Mesodermal cell (in vitro differentiated cells): ENCODE results near the gene SLC35G4.
"Not testable (repeated sequence)": the region's sequence is repeated elsewhere in the genome, so short reads cannot be mapped to it uniquely, and the experiment has no call there.

Experiments used
- H3K27ac ChIP-seq: 2 replicates; pipeline ENCODE4 v1.7.0; 2013; ENCODE audit warnings: mild to moderate bottlenecking, low read depth, low read length, moderate library complexity; ENCODE audit not compliant: severe bottlenecking
- H3K36me3 ChIP-seq: 2 replicates; pipeline ENCODE4 v1.7.1; 2013; ENCODE audit warnings: mild to moderate bottlenecking, low read length, moderate library complexity; ENCODE audit not compliant: control insufficient read depth, insufficient read depth
- H3K4me1 ChIP-seq: one replicate; pipeline ENCODE4 v1.7.1; 2013; ENCODE audit warnings: mild to moderate bottlenecking, low read length; ENCODE audit not compliant: insufficient read depth, control insufficient read depth, poor library complexity, severe bottlenecking
- H3K4me3 ChIP-seq: 2 replicates; pipeline ENCODE4 v1.7.0; 2013; ENCODE audit warnings: low read length, control low read depth, mild to moderate bottlenecking; ENCODE audit not compliant: insufficient read depth, poor library complexity, severe bottlenecking; ENCODE audit errors: extremely low read depth
- H3K9me3 ChIP-seq: 2 replicates; pipeline ENCODE4 v1.7.1; 2013; ENCODE audit warnings: mild to moderate bottlenecking, low read length, moderate library complexity; ENCODE audit not compliant: control insufficient read depth
- WGBS, 2 experiments: methylation state at CpG; one replicate each; pipeline ENCODE4 v1.1.5; 2013; ENCODE audit warnings: missing lambda C conversion rate in 2 of 2; ENCODE audit not compliant: insufficient coverage in 2 of 2; 5-methylcytosine and 5-hydroxymethylcytosine counted together

The SLC35G4 gene

DNA sequence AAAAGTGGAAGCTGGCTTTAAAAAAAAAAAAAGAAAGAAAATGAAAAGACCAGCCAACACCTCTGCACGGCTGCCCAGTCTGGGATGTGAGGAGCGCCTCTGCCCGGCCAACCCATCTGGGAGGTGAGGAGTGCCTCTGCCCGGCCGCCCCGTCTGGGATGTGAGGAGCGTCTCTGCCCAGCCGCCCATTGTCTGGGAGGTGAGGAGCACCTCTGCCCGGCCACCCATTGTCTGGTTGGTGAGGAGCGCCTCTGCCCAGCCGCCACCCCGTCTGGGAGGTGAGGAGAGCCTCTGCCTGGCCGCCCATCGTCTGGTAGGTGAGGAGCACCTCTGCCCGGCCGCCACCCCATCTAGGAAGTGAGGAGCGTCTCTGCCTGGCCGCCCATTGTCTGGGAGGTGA lies 3.7 kb downstream of the SLC35G4 start:
- H3K4me3 ChIP-seq, H3K27ac ChIP-seq: not testable (repeated sequence)
- 86 to 91% methylated on average over 14 to 15 of the region's 18 CpGs for WGBS, 2 experiments

DNA sequence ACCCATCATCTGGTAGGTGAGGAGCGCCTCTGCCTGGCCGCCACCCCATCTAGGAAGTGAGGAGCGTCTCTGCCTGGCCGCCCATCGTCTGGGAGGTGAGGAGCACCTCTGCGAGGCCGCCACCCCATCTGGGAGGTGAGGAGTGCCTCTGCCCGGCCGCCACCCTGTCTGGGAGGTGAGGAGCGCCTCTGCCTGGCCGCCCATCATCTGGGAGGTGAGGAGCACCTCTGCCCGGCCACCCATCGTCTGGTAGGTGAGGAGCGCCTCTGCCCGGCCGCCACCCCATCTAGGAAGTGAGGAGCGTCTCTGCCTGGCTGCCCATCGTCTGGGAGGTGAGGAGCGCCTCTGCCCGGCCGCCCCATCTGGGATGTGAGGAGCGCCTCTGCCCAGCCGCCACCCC lies 4.2 kb downstream of the SLC35G4 start:
- 96 to 97% methylated on average over 19 to 21 of the region's 23 CpGs for WGBS, 2 experiments
- not testable (repeated sequence) for H3K4me1 ChIP-seq

More for the DNA sequence above, 3.7 kb downstream of the SLC35G4 start:
- H3K36me3 ChIP-seq, H3K9me3 ChIP-seq, H3K4me1 ChIP-seq: not testable (repeated sequence)

DNA sequence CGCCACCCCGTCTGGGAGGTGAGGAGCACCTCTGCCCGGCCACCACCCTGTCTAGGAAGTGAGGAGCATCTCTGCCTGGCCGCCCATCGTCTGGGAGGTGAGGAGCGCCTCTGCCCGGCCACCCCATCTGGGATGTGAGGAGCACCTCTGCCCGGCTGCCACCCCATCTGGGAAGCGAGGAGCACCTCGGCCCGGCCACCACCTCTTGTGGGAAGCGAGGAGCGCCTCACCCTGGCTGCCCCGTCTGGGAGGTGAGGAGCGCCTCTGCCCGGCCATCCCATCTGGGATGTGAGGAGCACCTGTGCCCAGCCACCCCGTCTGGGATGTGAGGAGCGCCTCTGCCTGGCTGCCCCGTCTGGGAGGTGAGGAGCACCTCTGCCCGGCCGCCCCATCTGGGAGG lies 4.6 kb downstream of the SLC35G4 start:
- H3K4me1 ChIP-seq, H3K9me3 ChIP-seq, H3K36me3 ChIP-seq, H3K4me3 ChIP-seq, H3K27ac ChIP-seq: not testable (repeated sequence)
- WGBS, 2 experiments, result 91 to 99% methylated on average over 7 to 21 of the region's 21 CpGs

More for the DNA sequence above, 4.2 kb downstream of the SLC35G4 start:
- H3K4me3 ChIP-seq, H3K27ac ChIP-seq, H3K36me3 ChIP-seq, H3K9me3 ChIP-seq: not testable (repeated sequence)

DNA sequence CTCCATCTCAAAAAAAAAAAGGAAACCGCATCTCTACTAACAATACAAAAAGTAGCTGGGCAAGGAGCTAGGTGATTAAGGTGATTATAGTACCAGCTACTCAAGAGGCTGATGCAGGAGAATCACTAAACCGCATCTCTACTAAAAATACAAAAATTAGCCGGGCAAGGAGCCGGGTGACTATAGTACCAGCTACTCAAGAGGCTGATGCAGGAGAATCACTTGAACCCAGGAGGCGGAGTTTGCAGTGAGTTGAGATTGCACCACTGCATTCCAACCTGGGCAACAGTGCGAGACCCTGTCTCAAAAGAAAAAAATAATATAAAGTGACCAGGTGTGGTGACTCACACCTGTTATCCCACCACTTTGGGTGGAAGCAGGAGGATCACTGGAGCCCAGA lies 5.6 kb downstream of the SLC35G4 start:
- not testable (repeated sequence) for H3K4me3 ChIP-seq, H3K4me1 ChIP-seq, H3K9me3 ChIP-seq, H3K27ac ChIP-seq, H3K36me3 ChIP-seq
- WGBS, 2 experiments, result 100% methylated on average over 2 of the region's 6 CpGs

DNA sequence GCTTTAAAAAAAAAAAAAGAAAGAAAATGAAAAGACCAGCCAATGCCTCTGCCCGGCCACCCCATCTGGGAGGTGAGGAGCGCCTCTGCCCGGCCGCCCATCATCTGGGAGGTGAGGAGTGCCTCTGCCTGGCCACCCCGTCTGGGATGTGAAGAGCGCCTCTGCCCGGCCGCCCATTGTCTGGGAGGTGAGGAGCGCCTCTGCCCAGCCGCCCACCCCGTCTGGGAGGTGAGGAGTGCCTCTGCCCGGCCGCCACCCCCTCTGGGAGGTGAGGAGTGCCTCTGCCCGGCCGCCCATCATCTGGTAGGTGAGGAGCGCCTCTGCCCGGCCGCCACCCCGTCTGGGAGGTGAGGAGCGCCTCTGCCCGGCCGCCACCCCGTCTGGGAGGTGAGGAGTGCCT lies 37.9 kb downstream of the SLC35G4 start:
- not testable (repeated sequence) for H3K27ac ChIP-seq, H3K9me3 ChIP-seq, H3K36me3 ChIP-seq, H3K4me1 ChIP-seq, H3K4me3 ChIP-seq
- 89 to 98% methylated on average over 9 to 14 of the region's 23 CpGs for WGBS, 2 experiments

DNA sequence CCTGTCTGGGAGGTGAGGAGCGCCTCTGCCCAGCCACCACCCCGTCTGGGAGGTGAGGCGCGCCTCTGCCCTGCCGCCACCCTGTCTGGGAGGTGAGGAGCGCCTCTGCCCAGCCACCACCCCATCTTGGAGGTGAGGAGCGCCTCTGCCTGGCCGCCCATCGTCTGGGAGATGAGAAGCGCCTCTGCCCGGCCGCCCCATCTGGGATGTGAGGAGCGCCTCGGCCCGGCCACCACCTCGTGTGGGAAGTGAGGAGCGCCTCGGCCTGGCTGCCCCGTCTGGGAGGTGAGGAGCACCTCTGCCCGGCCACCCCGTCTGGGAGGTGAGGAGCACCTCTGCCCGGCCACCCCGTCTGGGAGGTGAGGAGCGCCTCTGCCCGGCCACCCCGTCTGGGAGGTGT lies 38.4 kb downstream of the SLC35G4 start:
- not testable (repeated sequence) for H3K9me3 ChIP-seq, H3K27ac ChIP-seq, H3K36me3 ChIP-seq, H3K4me3 ChIP-seq, H3K4me1 ChIP-seq
- WGBS, 2 experiments, result 94 to 98% methylated on average over 11 to 26 of the region's 26 CpGs

DNA sequence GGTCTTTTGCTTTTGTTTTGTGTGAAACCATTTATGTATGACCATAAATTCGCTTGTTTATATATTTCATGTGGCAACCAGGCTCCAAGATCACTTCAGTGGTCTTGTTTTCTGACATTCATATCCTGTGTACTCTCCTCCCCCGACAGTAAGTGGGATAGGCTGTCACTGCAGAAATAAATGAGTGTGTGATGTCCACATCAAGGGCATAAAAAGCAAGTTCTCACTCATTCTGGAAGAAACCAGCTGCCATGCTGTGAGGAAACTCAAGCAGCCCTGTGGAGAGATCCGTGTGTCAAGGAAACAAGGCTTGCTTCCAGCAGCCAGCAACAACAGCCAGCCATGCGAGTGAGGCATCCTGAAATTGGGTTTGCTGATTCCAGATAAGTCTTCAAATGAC lies 40.4 kb downstream of the SLC35G4 start:
- Histone ChIP-seq H3K9me3 (peaks cover 8% of the 10 kb centered on the region), H3K36me3 (no peaks in the 10 kb centered on the region), H3K27ac (no peak overlapping the region), H3K4me3 (no peak overlapping the region), H3K4me1 (no peaks in the 10 kb centered on the region)
- WGBS, 2 experiments, result 86 to 92% methylated on average over 2 of the region's 4 CpGs

DNA sequence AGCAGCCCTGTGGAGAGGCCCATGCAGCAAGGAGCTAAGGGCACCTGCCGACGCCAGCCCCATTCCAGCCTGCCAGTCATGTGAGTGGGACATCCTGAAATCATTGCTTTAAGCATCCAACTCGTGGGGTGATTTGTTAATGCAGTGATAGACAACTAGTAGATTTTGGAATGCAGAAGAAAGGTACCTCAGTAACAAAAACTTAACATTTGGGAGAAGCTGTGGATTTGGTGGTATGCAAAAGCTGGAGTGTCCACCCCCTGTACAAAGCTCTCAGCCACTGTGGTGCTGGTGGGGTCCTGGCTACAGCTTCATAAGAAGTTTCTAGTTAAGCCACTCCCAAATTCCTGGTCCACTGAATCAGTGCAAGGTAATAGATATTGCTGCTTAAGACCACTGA lies 42.5 kb downstream of the SLC35G4 start:
- no peak overlapping the region for H3K4me3 ChIP-seq
- H3K36me3 ChIP-seq, result no peaks in the 10 kb centered on the region
- WGBS, 2 experiments, result 90 to 96% methylated on average over 3 of the region's 3 CpGs
- no peak overlapping the region for H3K27ac ChIP-seq
- no peaks in the 10 kb centered on the region for H3K4me1 ChIP-seq
- H3K9me3 ChIP-seq, result peaks cover 8% of the 10 kb centered on the region

DNA sequence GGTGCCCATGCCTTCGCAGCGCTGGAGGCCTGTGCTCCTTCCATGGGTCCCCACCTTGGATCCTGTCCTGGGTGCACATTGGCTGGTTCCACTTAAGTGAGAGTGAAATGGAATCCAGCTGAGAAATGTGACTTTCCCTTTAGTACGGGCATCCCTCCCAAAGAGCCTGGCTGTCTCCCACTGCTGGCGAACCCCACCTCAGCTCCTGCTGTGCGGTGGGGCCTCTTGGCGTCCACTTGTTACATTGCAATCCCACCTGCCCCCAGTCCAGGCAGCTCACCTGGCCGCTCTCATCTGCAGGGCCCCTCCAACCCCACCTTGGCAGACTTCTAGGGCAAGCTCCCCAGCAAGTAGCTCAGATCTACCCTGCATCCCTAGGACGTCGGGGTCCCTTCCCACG lies 44.1 kb downstream of the SLC35G4 start:
- H3K27ac ChIP-seq, result no peak overlapping the region
- no peaks in the 10 kb centered on the region for H3K36me3 ChIP-seq
- no peak overlapping the region for H3K4me3 ChIP-seq
- peaks cover 8% of the 10 kb centered on the region for H3K9me3 ChIP-seq
- WGBS, 2 experiments, result 89 to 90% methylated on average over 8 of the region's 10 CpGs
- no peaks in the 10 kb centered on the region for H3K4me1 ChIP-seq

DNA sequence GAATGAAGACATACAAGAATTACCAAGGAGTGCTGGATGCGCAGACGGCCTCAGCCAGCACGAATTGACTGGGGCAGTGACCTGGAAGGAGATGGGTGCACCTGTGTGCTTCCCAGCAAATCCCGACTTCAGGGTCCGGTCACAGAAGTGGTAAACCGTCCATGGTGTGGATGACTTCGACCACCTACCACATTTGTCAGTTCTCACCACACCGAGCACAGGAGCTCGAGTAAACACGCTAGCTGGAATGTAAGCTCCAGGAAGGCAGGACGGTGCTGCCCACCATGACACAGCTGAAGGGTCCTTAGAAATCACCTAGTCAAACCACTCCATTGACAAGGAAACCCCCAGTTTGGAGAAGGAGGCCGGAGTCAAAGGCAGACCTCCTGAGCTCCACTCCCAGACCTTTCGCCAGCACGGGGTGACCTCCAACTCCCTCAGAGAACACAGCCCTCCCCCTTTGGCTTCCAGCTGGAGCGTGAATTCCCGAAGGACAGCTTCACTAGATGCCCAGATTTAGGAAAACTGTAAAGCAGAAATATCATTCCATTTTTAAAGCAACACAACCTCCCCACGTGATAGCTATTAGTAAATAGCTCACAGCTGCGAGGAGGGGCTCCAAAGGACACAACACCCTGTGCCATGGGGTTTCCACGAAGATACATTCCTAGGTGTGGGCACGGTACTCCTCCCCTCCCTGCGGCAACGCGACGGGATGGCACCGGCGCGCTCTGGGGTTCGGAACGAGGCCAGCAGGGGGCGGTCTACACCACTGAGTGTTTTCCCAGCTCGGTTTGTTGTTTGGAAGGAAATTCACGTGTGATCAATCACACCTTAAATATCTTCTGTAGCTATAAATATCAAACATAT lies 45.6 kb downstream of the SLC35G4 start:
- no peak overlapping the region for H3K4me3 ChIP-seq
- H3K36me3 ChIP-seq, result no peaks in the 10 kb centered on the region
- H3K9me3 ChIP-seq, result no peaks in the 10 kb centered on the region
- no peak overlapping the region for H3K27ac ChIP-seq
- H3K4me1 ChIP-seq, result no peaks in the 10 kb centered on the region
- WGBS, 2 experiments, result 45 to 62% methylated on average over 15 to 21 of the region's 32 CpGs

DNA sequence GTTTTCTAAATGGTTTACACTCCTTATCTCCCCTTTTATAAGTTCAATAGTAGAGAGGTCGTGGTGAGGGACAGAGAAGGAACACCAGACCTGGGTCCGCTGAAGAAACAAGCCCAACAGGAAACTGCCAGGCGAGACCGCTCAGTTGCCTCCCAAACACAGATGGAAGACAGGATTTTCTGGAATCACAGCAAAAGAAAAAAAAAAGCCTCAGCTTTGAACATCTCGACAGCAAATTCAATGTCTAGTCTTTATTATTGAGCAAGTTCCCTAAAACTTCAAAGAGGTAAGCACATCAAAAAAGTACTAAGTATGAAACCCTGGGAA lies 46.2 kb downstream of the SLC35G4 start:
- Histone ChIP-seq H3K4me3 (no peak overlapping the region), H3K4me1 (no peaks in the 10 kb centered on the region), H3K27ac (no peak overlapping the region), H3K9me3 (no peaks in the 10 kb centered on the region), H3K36me3 (no peaks in the 10 kb centered on the region)
- WGBS, 2 experiments, result 66 to 76% methylated on average over 4 of the region's 5 CpGs
